GM12801 (cell line): ENCODE data around the gene FAT1.

Experiments used
- CTCF ChIP-seq: IDR thresholded peaks from one replicate; pipeline ENCODE4 v1.5.1; 2011; ENCODE audit warnings: control low read depth; ENCODE audit not compliant: insufficient read length; ENCODE audit errors: extremely low read depth

The FAT1 gene

GRCh38 chr4:186650401-186651180 is 73.1 kb downstream of the FAT1 start:
- TF ChIP-seq CTCF = no peak

GRCh38 chr4:186647821-186648220 is 75.8 kb downstream of the FAT1 start:
- no peak for TF ChIP-seq CTCF

GRCh38 chr4:186644737-186645261 is 78.9 kb downstream of the FAT1 start:
- TF ChIP-seq CTCF = no peak

GRCh38 chr4:186644311-186644638 is 79.4 kb downstream of the FAT1 start:
- TF ChIP-seq CTCF = no peak

- TF ChIP-seq CTCF = no peak
Measured at GRCh38 chr4:186643501-186644310, 80.0 kb downstream of the FAT1 start.

GRCh38 chr4:186642998-186643397 is 80.7 kb downstream of the FAT1 start:
- TF ChIP-seq CTCF = no peak

- TF ChIP-seq CTCF = no peak
Measured at GRCh38 chr4:186642530-186642929, 81.1 kb downstream of the FAT1 start.
